SK-N-SH (cell line): ENCODE results near the gene OR2AT4. TPM values are rescaled to one million over a fixed set of nuclear protein-coding genes. Genes with fewer than 3 reads are reported as not detected.

Experiments
- CTCF ChIA-PET: fragments of 300-600, 350-600 bp; formaldehyde crosslinking; extraction: SDS; loops from one replicate; lab custom pipeline; 2021; lab: Yijun Ruan, JAX
- POLR2A ChIA-PET: fragments of 350-600 bp; sonication (Branson Sonifier 250); formaldehyde crosslinking; extraction: SDS; loops from one replicate; lab custom pipeline; 2020; ENCODE audit warnings: antibody characterized with exemption, inconsistent platforms; lab: Yijun Ruan, JAX
- DNase-seq: peaks from one replicate; pipeline ENCODE4 v3.0.0; 2012
- H2AFZ ChIP-seq: fragments of 200-600 bp; sonication (generic); 2 replicates; pipeline ENCODE4 v1.8.1; 2016; ENCODE audit warnings: antibody characterized with exemption, mild to moderate bottlenecking, low read depth
- H3F3A ChIP-seq: fragments of 200-600 bp; sonication (generic); replicated peaks from 2 replicates; pipeline ENCODE3; 2016; ENCODE audit warnings: antibody characterized with exemption, mild to moderate bottlenecking; ENCODE audit not compliant: insufficient read depth
- H3K27ac ChIP-seq, 2 experiments: fragments of 200-500 bp in 1 of 2; fragments of 200-600 bp in 1 of 2; sonication (Bioruptor generic) in 1 of 2; sonication (generic), shearing (Covaris generic) in 1 of 2; 2 replicates each; pipeline versions ENCODE4 v1.5.1 to v1.6.1; 2014 to 2016; ENCODE audit warnings: low read depth in 2 of 2, inconsistent platforms in 1 of 2, low read length in 1 of 2, mild to moderate bottlenecking in 1 of 2, mixed read lengths in 1 of 2
- H3K27me3 ChIP-seq: fragments of 200-600 bp; sonication (generic), shearing (Covaris generic); 2 replicates; pipeline ENCODE4 v1.6.1; 2016; ENCODE audit warnings: mixed run types; ENCODE audit not compliant: insufficient read depth
- H3K36me3 ChIP-seq, 2 experiments: fragments of 200-500 bp in 1 of 2; fragments of 200-600 bp in 1 of 2; sonication (Bioruptor generic) in 1 of 2; sonication (generic) in 1 of 2; replicated peaks in 1 of 2; 2 replicates each; pipeline versions ENCODE3 to v1.5.1; 2014 to 2016; ENCODE audit warnings: low read length in 1 of 2, mild to moderate bottlenecking in 1 of 2; ENCODE audit not compliant: insufficient read depth in 2 of 2, control insufficient read depth in 1 of 2
- H3K4me1 ChIP-seq, 2 experiments: fragments of 200-500 bp in 1 of 2; fragments of 200-600 bp in 1 of 2; sonication (Bioruptor generic) in 1 of 2; sonication (generic), shearing (Covaris generic) in 1 of 2; 2 replicates each; pipeline versions ENCODE4 v1.5.1 to v1.6.1; 2014 to 2016; ENCODE audit warnings: low read depth in 1 of 2, low read length in 1 of 2, mixed run types in 1 of 2; ENCODE audit not compliant: insufficient read depth in 2 of 2, control insufficient read depth in 1 of 2
- H3K4me2 ChIP-seq: fragments of 200-600 bp; sonication (generic), shearing (Covaris generic); 2 replicates; pipeline ENCODE4 v1.6.1; 2017; ENCODE audit warnings: mixed run types
- H3K4me3 ChIP-seq, 2 experiments: fragments of 200-500 bp in 1 of 2; fragments of 200-600 bp in 1 of 2; sonication (Bioruptor generic) in 1 of 2; sonication (generic), shearing (Covaris generic) in 1 of 2; 2 replicates each; pipeline versions ENCODE4 v1.5.1 to v1.8.1; 2014 to 2016; ENCODE audit warnings: low read depth in 2 of 2, inconsistent platforms in 1 of 2, low read length in 1 of 2, mild to moderate bottlenecking in 1 of 2, mixed read lengths in 1 of 2, moderate library complexity in 1 of 2
- H3K79me2 ChIP-seq: fragments of 200-600 bp; sonication (generic); 2 replicates; pipeline ENCODE4 v1.8.1; 2017; ENCODE audit warnings: mild to moderate bottlenecking; ENCODE audit not compliant: insufficient read depth
- H3K9ac ChIP-seq: fragments of 200-600 bp; sonication (generic); 2 replicates; pipeline ENCODE4 v1.6.1; 2017; ENCODE audit warnings: mixed run types
- H3K9me2 ChIP-seq: fragments of 200-600 bp; sonication (generic); 2 replicates; pipeline ENCODE4 v1.6.1; 2017; ENCODE audit warnings: mixed run types
- H3K9me3 ChIP-seq: fragments of 200-600 bp; sonication (generic); 2 replicates; pipeline ENCODE4 v1.6.1; 2017; ENCODE audit warnings: mixed run types, mild to moderate bottlenecking, moderate library complexity
- H4K20me1 ChIP-seq: fragments of 200-600 bp; sonication (generic); 2 replicates; pipeline ENCODE4 v1.6.1; 2017; ENCODE audit warnings: mild to moderate bottlenecking, mixed run types; ENCODE audit not compliant: insufficient read depth
- CHD2 ChIP-seq: fragments of 150-350 bp; IDR thresholded peaks from 2 replicates; pipeline ENCODE4 v1.6.1; 2018; ENCODE audit warnings: low read length; ENCODE audit not compliant: partially characterized antibody
- EP300 ChIP-seq, 2 experiments: IDR thresholded peaks; 2 replicates each; pipeline versions ENCODE4 v1.4.0 to v1.6.1; 2012; ENCODE audit warnings: borderline replicate concordance in 1 of 2, low read depth in 1 of 2, low read length in 1 of 2
- EZH2phosphoT487 ChIP-seq: fragments of 200-600 bp; sonication (generic); IDR thresholded peaks from 2 replicates; pipeline ENCODE4 v1.6.1; 2017; ENCODE audit warnings: low read depth, mixed run types, mild to moderate bottlenecking, antibody characterized with exemption, moderate library complexity, borderline replicate concordance
- FOSL2 ChIP-seq: IDR thresholded peaks from 2 replicates; pipeline ENCODE4 v1.4.0; 2012; ENCODE audit warnings: low read depth, mild to moderate bottlenecking, moderate library complexity, borderline replicate concordance
- FOXJ3 ChIP-seq: sonication (generic); formaldehyde crosslinking; IDR thresholded peaks from 2 replicates; pipeline ENCODE4 v1.5.1; 2020; ENCODE audit warnings: mild to moderate bottlenecking, missing genetic modification reagents
- FOXM1 ChIP-seq: IDR thresholded peaks from 2 replicates; pipeline ENCODE4 v1.4.0; 2012; ENCODE audit warnings: low read depth, mild to moderate bottlenecking
- NFIC ChIP-seq: IDR thresholded peaks from 2 replicates; pipeline ENCODE4 v1.4.0; 2012; ENCODE audit warnings: borderline replicate concordance
- NRF1 ChIP-seq: IDR thresholded peaks from 2 replicates; pipeline ENCODE4 v1.6.1; 2012; ENCODE audit warnings: low read depth, mild to moderate bottlenecking, low read length
- RCOR1 ChIP-seq: fragments of 150-350 bp; IDR thresholded peaks from 2 replicates; pipeline ENCODE4 v1.6.1; 2017; ENCODE audit warnings: antibody characterized with exemption, low read length
- REST ChIP-seq: IDR thresholded peaks from 2 replicates; pipeline ENCODE4 v1.6.1; 2012; ENCODE audit warnings: mild to moderate bottlenecking, low read depth, low read length, moderate library complexity
- RFX5 ChIP-seq: IDR thresholded peaks from 2 replicates; pipeline ENCODE4 v1.6.1; 2012; ENCODE audit warnings: mild to moderate bottlenecking, improper control_type of control experiment, low read length
- SIN3A ChIP-seq: IDR thresholded peaks from 2 replicates; pipeline ENCODE4 v1.6.1; 2012; ENCODE audit warnings: low read depth, mild to moderate bottlenecking, low read length, moderate library complexity, borderline replicate concordance
- YY1 ChIP-seq: IDR thresholded peaks from 2 replicates; pipeline ENCODE4 v1.4.0; 2012; ENCODE audit warnings: low read depth, mild to moderate bottlenecking
- WGBS: methylation state at CpG from one replicate; pipeline ENCODE4 v1.1.6; 2017; ENCODE audit warnings: low lambda C conversion rate; 5-methylcytosine and 5-hydroxymethylcytosine counted together
- polyA plus RNA-seq, 3 experiments: library from polyadenylated mRNA; depleted of rRNA; stranded (reverse); fragments of >200 nt; gene quantifications; 2 replicates each; pipeline ENCODE4 v1.2.3, GENCODE V29; 2012
- TF ChIP-seq, protein P1 (sequence below): IDR thresholded peaks from 2 replicates; pipeline ENCODE4 v1.4.0; 2012; ENCODE audit warnings: low read depth, borderline replicate concordance
- TF ChIP-seq, protein P2 (sequence below): fragments of 150-350 bp; IDR thresholded peaks from 2 replicates; pipeline ENCODE4 v1.6.1; 2016; ENCODE audit warnings: mild to moderate bottlenecking, low read depth, low read length

The OR2AT4 gene
- polyA plus RNA-seq, 1 of the 3 experiments (the other 2 are of a cell fraction), result not detected

GRCh38 chr11:75114465-75114864 is 17.8 kb upstream of the OR2AT4 start:
- no peak for DNase-seq
- Histone ChIP-seq H3K4me3 (no peak overlapping the region), H3K4me2 (no peak overlapping the region), H3K9me3 (0 out of 2 replicates have a peak, but pooled peaks cover 6% of the 10 kb centered on the region), H3K79me2 (no peaks in the 10 kb centered on the region), H3K4me1 (no peaks in the 10 kb centered on the region), H2AFZ (no peak overlapping the region), H3K36me3 (no peaks in the 10 kb centered on the region), H3K27me3 (no peaks in the 10 kb centered on the region), H4K20me1 (no peaks in the 10 kb centered on the region), H3K9me2 (no peaks in the 10 kb centered on the region), H3F3A (no peaks in the 10 kb centered on the region), H3K9ac (no peak overlapping the region), H3K27ac (no peak overlapping the region)
- CTCF ChIA-PET, result no interaction called here
- POLR2A ChIA-PET, result no interaction called here
- WGBS, result 83% methylated on average over 2 of the region's 2 CpGs
- TF ChIP-seq, protein P1, sequence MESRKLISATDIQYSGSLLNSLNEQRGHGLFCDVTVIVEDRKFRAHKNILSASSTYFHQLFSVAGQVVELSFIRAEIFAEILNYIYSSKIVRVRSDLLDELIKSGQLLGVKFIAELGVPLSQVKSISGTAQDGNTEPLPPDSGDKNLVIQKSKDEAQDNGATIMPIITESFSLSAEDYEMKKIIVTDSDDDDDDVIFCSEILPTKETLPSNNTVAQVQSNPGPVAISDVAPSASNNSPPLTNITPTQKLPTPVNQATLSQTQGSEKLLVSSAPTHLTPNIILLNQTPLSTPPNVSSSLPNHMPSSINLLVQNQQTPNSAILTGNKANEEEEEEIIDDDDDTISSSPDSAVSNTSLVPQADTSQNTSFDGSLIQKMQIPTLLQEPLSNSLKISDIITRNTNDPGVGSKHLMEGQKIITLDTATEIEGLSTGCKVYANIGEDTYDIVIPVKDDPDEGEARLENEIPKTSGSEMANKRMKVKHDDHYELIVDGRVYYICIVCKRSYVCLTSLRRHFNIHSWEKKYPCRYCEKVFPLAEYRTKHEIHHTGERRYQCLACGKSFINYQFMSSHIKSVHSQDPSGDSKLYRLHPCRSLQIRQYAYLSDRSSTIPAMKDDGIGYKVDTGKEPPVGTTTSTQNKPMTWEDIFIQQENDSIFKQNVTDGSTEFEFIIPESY, result no peak
- TF ChIP-seq EP300 (IDR thresholded peaks at IDR 0.05; ENCODE audit: borderline replicate concordance in 1 of 2, low read depth in 1 of 2, low read length in 1 of 2) (no peak), RFX5 (no peak), FOSL2 (no peak), YY1 (no peak), FOXJ3 (no peak), SIN3A (no peak), RCOR1 (no peak), CHD2 (no peak), REST (no peak), NRF1 (no peak), FOXM1 (no peak), EZH2phosphoT487 (no peak), NFIC (no peak)
- TF ChIP-seq, protein P2, sequence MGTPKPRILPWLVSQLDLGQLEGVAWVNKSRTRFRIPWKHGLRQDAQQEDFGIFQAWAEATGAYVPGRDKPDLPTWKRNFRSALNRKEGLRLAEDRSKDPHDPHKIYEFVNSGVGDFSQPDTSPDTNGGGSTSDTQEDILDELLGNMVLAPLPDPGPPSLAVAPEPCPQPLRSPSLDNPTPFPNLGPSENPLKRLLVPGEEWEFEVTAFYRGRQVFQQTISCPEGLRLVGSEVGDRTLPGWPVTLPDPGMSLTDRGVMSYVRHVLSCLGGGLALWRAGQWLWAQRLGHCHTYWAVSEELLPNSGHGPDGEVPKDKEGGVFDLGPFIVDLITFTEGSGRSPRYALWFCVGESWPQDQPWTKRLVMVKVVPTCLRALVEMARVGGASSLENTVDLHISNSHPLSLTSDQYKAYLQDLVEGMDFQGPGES, result no peak
